GM18498 (cell line): ENCODE results near the gene COLEC11.

ENCODE experiments used
- ATAC-seq: cut with Tn5 transposase; IDR thresholded peaks from one replicate; pipeline ENCODE4 v1.9.1; 2021; ENCODE audit warnings: mild to moderate bottlenecking, moderate library complexity; ENCODE audit not compliant: unreplicated experiment

The COLEC11 gene

DNA sequence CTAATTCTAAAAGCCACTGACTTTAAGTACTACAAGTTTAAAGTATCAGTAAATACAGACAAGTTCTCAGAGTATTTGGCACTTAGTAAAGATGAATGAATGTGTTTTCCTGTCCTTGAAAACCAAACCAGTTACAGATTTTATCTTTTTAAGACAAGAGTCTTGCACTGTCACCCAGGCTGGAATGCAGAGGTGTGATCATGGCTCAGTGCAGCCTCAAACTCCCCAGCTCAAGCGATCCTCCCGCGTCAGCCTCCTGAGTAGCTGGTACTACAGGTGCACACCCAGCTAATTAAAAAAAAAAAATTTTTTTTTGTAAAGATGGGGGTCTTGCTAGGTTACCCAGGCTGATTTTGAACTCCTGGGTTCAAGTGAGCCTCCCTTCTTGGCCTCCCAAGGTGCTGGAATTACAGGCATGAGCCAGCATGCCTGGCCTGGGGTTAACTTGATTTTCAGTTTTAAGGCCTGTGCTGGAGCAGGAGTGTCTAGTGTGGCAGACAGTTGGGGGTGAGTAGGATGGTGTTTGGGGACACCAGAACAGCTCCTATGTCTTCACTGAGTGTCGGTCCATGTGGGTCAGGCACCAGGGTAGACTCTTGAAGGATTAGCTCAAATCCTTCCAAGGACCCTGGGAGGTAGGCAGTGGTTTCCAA, 10.2 kb upstream of the COLEC11 start:
- no peak for ATAC-seq

DNA sequence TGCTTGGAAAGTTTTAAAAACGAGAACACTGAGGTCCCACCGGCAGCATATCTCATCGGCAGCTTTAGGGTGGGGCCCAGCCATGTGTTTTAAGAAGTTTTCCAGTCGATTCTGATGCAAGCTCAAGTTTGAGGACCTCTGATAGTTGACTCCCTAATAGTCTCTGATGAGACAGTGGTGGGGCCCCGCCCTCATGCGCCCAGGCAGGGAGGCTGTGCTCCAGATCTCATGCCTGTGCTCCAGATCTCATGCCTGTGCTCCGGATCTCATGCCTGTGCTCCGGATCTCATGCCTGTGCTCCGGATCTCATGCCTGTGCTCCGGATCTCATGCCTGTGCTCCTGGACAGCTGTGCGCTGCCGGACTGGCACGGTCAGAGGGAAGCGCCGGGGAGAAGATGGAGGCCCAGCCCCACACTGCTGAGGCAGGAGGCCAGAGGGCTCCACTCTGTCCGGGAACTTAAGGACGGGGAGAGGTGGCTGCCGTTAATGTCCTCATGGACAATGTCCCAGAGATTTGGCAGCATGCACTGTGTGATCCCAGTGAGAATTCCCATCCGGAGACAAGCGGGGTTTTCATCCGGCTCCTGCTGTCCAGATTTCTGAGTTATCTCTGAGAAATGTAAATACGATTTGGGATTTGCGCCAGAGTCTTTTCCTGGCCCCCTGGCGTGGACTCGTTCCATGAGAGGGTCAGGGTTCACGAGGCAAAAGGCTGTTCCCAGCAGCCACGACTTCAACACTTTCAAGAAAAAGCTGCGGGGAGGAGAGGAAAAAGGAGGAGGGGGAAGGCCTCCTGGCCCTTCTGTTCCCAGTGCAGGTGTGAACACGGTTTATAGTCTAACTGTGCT, 9.4 kb upstream of the COLEC11 start:
- ATAC-seq: no peak

- ATAC-seq: no peak
These were observed 8.7 kb upstream of the COLEC11 start for GRCh38 chr2:3586220-3586619.

DNA sequence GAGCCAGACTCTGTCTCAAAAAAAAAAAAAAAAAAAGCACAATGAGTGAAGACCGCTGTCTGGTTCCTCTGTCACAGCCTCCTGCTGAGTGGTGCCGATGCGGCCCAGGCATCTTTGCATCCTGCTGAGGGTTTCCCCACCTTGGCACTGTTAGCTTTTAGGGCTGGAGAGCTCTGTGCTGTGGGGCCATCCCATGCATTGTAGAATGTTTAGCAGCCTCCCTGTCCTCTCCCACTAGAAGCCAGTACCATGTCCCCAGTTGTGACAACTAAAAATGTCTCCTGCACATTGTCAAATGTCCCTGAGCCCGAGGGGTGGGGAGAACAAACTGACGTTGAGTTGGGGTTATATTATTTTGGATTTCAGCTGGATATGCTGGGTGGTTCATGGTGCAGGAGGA, 7.9 kb upstream of the COLEC11 start:
- no peak for ATAC-seq

DNA sequence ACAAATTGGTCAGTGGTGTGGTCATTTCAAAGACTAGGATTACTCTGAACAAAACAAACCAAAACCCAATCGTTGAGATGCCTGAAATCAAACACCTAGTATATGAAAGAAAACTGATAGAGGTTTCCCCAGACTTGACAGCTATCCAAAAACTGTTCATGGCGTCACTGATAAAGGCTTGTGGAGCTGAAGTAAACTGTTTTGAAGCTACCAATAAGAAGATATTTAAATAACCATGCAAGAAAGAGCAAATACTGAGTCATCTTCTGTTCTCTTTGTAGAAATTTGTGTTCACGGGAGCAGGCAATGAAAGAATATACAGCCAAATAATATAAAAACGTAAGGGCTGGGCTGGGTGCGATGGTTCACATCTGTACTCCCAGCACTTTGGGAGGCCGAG, 7.5 kb upstream of the COLEC11 start:
- no peak for ATAC-seq

- no peak for ATAC-seq
These were observed 6.8 kb upstream of the COLEC11 start for GRCh38 chr2:3588084-3588483.

DNA sequence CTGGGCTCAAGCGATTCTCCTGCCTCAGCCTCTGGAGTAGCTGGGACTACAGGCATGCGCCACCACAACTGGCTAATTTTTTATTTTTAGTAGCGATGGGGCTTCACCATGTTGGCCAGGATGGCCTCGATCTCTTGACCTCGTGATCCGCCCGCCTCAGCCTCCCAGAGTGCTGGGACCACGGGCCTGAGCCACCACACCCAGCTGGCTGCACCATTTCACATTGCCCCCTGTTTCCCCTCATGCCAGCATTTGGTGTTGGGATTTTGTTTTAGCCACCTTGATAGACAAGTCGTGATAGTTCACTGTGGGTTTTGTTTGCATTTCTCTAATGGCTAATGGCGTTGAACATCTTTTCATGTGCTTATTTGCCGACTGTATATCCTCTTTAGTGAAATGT, 5.8 kb upstream of the COLEC11 start:
- no peak for ATAC-seq

DNA sequence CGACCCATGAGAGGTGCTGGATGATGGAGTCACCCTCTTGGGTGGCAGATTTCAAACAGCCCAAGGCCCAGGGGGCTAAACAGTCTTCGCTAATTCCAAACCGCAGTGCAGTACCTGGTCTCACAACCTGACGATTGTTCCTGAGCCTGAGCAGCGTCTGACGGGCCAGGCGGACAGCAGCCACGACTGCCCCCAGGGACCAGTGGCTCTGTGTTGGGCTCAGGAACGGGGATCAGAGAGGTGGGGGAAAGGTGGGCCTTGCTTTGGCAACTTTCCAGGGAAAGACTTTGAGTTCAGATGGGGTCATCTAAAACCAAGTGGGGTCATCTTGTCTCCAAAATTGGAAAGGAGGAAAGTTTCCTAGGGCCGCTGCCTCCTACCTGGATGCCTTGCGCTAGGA, 492 bp downstream of the COLEC11 start:
- no peak for ATAC-seq

GRCh38 chr2:3595985-3596384, 1.1 kb downstream of the COLEC11 start:
- ATAC-seq: peak; percentile 81

- no peak for ATAC-seq
These were observed 2.0 kb downstream of the COLEC11 start for GRCh38 chr2:3596901-3597417.

GRCh38 chr2:3597567-3597966, 2.7 kb downstream of the COLEC11 start:
- ATAC-seq: peak; percentile 46

DNA sequence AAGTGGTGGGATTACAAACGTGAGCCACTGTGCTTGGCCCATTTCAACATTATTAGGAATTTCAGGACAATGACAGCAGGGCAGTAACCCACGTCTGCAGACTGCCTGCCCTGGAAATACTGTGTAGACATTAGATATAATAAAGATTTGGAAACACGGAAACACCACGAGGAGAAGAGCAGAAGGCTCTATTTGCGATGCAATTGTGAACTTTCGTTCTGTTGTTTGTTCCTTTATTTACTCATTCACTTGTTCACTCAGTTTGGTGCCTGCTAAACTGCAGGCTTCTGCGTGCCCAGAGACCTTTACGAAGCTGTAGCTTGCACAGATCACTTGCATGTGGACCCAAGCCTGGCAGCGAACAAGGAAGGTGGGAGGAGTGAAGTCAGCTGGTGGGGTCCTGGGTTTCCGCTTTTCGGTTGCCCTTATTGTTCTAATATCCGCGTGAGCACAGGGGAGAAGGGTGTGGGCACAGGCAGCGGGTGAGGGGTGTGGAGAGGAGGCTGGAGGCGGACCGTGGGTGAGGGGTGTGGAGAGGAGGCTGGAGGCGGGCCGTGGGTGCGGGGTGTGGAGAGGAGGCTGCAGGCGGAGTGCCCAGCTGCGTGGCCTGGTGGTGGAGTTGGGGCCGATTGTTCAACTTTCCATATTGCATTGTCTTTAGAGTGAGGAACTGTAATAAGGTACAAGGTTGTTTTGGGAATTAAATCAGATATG, 3.4 kb downstream of the COLEC11 start:
- ATAC-seq: no peak

- ATAC-seq: no peak
These were observed 4.3 kb downstream of the COLEC11 start for GRCh38 chr2:3598912-3599854.

GRCh38 chr2:3600256-3600855, 5.4 kb downstream of the COLEC11 start:
- no peak for ATAC-seq

- no peak for ATAC-seq
These were observed 6.8 kb downstream of the COLEC11 start for GRCh38 chr2:3601561-3602271.

GRCh38 chr2:3602553-3603339, 7.8 kb downstream of the COLEC11 start:
- no peak for ATAC-seq

DNA sequence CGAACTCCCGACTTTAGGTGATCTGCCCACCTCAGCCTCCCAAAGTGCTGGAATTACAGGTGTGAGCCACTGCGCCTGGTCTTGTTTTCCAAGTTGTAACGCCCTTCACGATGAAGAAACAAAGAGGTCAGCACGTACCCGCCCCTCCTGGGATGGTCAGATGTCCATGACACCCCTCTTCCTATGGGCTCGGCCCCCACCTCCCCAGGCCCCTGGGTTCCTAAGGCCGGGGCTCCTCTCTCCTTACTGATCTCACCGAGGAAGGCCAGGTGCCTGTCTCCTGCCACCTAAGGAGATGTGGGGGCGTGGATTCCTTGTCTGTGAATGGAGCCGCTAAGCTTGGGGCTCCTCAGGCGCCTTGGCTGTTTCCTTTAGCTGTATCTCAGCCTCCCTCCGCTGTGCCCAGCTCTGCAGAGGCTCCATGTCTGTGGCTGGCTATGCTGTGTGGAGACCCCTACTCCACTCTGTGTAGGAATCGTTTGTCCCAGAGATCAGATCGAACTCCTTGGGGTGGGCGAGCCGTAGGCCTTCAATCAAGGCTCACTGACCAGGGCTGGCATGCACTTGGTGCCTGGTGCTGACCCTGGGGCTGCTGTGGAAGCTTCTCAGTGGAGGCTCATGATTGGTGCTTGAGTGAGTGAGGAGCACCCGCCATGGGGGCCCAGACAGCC, 8.8 kb downstream of the COLEC11 start:
- no peak for ATAC-seq

- no peak for ATAC-seq
These were observed 9.4 kb downstream of the COLEC11 start for GRCh38 chr2:3604207-3604877.
